Fibroblast of skin of right quadriceps (primary cell): ENCODE results near the gene NMT1.

Experiments used
- DNase-seq: peaks from one replicate; pipeline ENCODE4 v3.0.0-alpha.2; 2013

Gene NMT1

GRCh38 chr17:45060797-45061605 lies at the start of gene NMT1:
NMT1 (plus strand) TSS chr17:45061317; CDS start chr17:45061330, 13 bp downstream.
- DNase-seq: peak; percentile 100

DNA sequence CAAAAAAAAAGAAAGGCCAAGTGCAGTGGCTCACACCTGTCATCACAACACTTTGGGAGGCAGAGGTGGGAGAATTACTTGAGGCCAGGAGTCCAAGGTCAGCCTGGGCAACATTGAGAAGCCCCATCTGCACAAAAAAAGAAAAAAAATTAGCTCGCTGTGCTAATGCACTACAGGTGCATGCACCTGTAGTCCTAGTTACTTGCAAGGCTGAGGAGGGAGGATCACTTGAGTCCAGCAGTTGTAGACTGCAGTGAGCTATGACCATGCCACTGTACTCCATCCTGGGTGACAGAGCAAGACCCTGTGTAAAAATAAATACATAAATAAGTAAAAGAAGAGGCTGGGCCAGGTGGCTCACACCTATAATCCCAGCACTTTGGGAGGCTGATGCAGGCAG lies 49.4 kb upstream of the NMT1 start:
- no peak for DNase-seq

- no peak for DNase-seq
Measured at GRCh38 chr17:45013021-45013997, 47.8 kb upstream of the NMT1 start.

DNA sequence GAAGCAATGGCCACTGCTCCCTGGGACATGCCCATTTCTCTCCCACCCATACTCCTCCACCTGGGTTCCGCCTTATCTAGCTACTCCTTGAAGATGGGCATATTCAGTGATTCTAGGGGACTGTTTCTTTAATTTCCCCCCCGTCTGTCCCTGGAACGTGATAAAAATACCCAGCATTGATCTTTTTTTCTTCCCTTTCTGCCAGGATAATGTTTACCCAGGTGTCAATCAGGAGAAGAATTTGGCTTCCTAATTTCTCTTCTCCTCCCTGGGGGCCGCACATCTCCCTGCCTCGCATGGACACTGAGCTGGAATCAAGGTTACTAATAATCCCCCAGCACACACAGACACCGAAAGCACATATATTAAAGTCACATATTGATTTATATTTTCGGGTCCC lies 44.9 kb upstream of the NMT1 start:
- no peak for DNase-seq

DNA sequence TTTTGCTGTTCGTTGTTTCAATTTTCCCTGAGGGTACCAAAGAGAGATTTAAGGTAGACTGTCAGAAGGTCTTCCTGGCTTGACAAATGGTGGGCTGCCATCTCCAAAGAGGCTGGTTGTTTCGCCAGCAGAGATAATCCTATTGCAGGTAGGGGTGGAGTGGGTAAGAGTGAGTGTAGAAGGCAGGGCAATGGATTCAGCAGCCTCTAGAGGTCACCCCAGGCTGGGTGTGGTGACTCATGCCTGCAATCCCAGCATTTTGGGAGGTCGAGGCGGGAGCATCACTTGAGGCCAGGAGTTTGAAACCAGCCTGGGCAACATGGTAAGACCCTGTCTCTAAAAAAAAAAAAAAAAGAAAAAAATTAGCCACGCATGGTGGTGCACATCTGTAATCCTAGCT lies 44.3 kb upstream of the NMT1 start:
- no peak for DNase-seq

DNA sequence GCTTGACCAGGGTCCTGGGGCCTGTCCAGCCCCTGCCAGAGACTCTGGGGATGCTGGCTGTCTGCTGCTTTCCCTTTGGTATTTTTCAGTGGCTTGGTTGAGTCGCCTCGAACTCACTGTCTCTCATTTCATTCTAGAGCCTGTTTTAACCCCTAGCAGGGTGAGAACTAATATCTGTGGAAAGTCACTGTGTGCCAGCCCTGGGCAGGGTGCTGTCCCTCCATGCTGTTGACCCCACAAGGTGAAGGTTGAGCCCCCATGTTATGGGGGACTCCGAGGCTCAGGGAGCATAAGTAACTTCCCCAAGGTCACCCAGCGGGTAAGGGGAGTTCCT lies 42.6 kb upstream of the NMT1 start:
- no peak for DNase-seq

DNA sequence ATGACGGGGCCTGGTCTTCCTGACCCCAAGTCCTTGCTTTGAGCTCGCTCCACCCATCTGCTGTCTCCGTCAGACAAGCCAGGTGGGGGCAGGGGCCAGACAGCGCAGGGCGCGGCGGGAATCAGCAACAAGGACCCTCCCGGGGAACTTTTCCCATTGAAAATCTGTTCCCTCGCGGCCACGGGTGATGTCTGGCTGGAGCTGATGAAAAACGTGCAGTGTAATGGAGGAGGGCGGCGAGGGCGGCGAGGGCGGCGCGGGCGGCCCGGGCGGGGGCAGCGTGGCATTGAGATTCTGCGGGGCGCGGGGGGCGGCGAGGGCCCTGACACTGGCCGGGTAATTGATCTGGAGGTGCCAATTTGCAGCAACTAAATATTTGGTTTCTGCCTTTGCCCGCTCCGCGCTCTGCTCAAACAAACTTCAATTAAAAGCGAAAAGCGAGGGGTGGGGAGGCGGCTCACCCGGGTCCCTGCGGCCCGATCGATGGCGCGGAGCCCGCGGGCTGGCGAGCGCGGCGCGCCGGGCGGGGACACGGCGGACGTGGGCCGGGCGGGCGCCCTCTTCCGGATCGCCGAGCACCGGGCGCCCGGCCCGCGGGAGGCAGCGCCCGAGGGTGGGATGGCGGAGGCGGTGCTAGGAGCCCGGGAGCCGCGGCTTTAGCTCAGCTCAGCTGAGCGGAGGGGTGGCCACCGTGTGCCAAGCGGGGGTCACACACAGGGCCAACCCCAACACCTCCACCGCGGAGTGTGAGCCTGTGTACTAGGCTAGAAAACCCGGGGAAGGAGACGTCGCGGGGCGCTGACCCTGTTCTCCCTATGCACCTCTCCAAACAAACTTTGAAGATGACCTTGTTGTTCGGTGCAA lies 42.0 kb upstream of the NMT1 start:
- peak; percentile 55 for DNase-seq

GRCh38 chr17:45020354-45021138 lies 40.6 kb upstream of the NMT1 start:
- DNase-seq: peak; percentile 51

- DNase-seq: peak; percentile 55
Measured at GRCh38 chr17:45021607-45022287, 39.4 kb upstream of the NMT1 start.

DNA sequence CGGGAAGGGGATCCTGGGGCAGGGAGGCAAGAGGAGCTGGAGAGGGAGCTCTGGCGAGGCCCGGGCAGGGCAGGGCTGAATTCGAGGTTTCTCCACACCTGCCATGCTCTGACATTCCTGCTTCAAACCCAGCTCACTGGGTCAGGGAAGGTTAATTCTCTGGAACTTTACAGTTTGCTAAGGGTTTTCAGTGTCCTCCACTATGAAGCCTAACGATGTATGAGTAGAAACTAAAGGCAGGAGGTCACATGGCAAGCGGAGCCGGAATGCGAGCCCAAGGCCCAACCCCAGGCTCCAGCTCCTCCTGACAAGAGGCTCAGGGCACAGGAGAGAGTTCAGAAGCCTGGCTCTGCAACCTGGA lies 38.8 kb upstream of the NMT1 start:
- DNase-seq: no peak

DNA sequence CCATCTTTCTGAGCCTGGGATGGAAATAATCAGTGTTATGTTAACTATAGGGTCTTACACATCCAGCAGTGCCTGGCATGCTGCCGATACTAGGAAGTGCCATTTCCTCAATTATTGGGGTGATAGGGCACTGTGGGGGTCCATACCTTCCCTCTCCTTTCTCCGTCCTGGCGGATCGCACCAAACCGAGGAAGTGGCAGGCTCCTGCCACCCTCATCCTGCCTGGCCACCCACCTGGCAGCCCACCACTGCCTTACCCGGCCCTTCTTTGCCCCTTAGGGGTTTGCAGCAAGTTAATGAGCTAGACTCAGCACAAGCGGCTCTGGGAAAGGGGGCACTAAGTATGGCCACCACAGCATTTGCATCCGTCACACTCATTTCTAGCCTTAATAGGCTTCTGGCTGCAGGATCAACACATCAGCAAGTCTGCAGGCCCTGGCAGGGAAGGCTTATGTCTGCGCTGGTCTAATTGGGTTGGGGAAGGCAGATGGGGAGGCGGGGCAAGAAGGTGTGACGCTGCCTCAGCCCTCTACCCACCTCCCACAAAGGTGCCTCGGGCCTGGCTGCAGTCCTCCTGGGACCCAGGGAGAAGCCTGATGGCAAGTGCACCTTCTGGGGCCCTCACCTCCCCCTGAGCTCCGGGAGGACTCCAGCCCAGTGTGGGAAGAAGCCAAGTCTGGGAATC lies 38.3 kb upstream of the NMT1 start:
- DNase-seq: no peak

DNA sequence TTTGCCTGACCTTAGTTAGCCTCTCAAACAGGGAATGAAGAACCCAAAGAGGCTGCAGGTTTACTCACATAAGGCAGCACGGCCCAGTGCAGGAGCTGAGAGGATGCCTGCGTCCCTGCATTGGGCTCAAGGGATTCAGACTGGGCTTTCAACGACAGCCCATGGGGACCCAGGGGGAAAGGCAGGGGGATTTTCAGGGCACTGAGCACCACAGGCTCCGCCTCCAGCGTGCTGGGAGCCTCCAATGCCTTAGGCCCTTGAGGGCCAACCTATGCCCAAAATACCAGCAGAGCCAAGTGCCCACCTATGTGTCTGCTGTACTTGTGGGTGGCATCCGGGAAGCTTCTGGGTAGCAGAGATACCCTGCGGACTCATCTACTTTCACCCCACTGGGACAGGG lies 32.0 kb upstream of the NMT1 start:
- no peak for DNase-seq

GRCh38 chr17:45029758-45030423 lies 31.2 kb upstream of the NMT1 start:
- DNase-seq: no peak

DNA sequence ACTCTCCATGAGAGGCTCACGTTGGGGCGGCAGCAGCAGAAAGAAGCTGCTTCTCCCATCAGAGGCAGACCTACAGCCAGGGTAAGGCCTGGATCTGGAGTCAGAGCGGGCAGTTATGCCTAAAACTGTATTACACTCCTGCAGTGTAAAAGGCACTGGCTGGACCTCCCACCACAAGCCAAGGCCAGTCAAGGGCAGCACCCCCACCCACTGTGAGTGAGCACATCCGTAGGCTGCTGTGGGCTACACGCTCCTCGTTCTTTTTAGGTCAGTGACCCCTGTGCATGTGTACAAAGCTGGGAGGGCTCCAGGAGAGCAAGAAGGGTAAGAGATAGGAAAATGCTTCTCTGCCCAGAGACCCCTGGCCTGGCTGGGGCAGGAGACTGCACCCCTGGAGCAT lies 30.4 kb upstream of the NMT1 start:
- no peak for DNase-seq

- DNase-seq: no peak
Measured at GRCh38 chr17:45031231-45032173, 29.6 kb upstream of the NMT1 start.

GRCh38 chr17:45032174-45032541 lies 29.0 kb upstream of the NMT1 start:
- DNase-seq: no peak

- DNase-seq: no peak
Measured at GRCh38 chr17:45034599-45034998, 26.5 kb upstream of the NMT1 start.

DNA sequence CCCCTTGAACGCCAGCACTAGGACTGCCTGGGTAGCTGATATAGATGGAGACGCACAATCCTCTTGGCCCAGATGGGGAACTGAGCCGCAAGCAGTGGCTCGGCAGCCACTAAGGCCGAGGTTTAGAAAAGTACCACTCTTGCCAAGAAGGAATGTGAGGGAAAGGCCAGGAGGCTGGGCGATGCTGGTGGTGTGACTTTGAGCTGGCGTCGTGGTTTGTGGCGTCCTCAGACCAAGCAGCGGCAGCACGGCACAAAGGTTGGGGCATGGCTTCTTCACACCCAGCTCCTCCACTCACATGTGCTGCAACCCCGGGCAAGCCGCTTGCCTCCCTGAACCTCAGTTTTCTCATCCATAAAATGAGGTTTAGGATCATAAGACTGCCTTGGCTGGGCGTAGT lies 25.3 kb upstream of the NMT1 start:
- DNase-seq: no peak

GRCh38 chr17:45036691-45037090 lies 24.4 kb upstream of the NMT1 start:
- no peak for DNase-seq
